H7 (cell line): ENCODE results near the gene CDC123. TPM values are rescaled to one million over a fixed set of nuclear protein-coding genes. Genes with fewer than 3 reads are reported as not detected.
"Not testable (repeated sequence)": the region's sequence is repeated elsewhere in the genome, so short reads cannot be mapped to it uniquely, and the experiment has no call there.

Source experiments
- DNase-seq: peaks from one replicate; pipeline ENCODE4 v3.0.0; 2012
- H3K27me3 ChIP-seq: 2 replicates; pipeline ENCODE4 v1.6.0; 2011; ENCODE audit warnings: mild to moderate bottlenecking, low read length; ENCODE audit not compliant: control insufficient read depth, insufficient read depth
- H3K36me3 ChIP-seq: replicated peaks from 2 replicates; pipeline ENCODE4 v1.5.1; 2011; ENCODE audit warnings: low read length; ENCODE audit not compliant: control insufficient read depth, insufficient read depth
- H3K4me3 ChIP-seq: 2 replicates; pipeline ENCODE4 v1.5.1; 2011; ENCODE audit warnings: low read depth, mild to moderate bottlenecking, control low read depth, low read length, moderate library complexity; ENCODE audit not compliant: insufficient read depth
- total RNA-seq: library from RNA; depleted of rRNA; stranded (reverse); fragments of >200 nt; shearing (Covaris generic); gene quantifications from 2 replicates; pipeline ENCODE4 v1.2.3, GENCODE V29; 2014

The CDC123 gene
- total RNA-seq, 1 experiment from 2014 or later, result 231 TPM

DNA sequence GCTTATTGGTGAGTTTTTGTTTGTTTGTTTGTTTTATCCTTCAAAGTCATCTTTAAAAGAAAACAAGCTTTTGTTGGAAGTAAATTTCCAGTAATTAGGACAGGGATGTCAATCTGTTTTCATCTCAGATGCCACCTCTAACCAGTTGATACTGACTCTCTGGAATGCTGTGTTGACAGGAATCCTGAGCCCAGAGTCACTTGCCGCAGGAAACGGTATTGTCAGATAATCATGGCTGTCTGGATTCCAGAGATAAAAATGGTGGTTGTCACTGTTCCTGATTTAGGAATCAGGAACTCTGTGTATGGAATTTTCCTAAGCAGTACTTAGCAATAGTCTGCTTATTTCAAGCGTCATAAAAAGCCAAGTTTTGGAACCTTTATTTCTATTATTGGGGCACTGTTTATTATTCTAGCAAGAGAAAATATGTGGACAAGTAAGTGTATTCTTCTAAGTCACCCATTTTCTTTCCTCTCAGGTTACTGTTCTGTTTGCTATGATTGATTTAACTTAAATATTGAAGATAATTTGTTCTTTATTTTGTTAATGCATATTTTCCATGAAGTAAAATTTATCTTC lies 39.2 kb downstream of the CDC123 start:
- peaks cover 7% of the 10 kb centered on the region for H3K36me3 ChIP-seq

DNA sequence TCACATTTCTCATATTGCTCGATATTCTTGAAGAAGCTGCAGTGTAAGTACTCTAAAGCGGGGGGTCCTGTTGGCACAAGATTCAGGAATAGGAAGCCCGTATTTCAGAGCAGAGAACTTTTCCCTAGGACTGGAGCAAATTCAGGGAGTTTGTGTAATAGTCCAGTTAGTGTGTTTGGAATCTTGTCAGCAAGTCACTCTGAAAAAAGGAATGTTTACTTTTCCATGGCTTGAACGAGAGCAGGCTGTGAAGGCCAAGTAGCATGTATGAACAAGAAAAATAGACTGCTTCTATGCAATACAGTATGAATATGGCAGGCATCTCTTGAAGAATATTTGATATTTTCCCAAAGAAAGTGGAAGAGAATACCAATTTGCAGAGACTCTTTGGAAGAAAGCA lies 39.8 kb downstream of the CDC123 start:
- no peaks in the 10 kb centered on the region for H3K27me3 ChIP-seq
- H3K36me3 ChIP-seq, result peaks cover 7% of the 10 kb centered on the region
- H3K4me3 ChIP-seq, result no peak overlapping the region
- DNase-seq, result no peak

More for the DNA sequence above, 39.2 kb downstream of the CDC123 start:
- Histone ChIP-seq H3K4me3 (no peak overlapping the region), H3K27me3 (no peaks in the 10 kb centered on the region)
- no peak for DNase-seq

DNA sequence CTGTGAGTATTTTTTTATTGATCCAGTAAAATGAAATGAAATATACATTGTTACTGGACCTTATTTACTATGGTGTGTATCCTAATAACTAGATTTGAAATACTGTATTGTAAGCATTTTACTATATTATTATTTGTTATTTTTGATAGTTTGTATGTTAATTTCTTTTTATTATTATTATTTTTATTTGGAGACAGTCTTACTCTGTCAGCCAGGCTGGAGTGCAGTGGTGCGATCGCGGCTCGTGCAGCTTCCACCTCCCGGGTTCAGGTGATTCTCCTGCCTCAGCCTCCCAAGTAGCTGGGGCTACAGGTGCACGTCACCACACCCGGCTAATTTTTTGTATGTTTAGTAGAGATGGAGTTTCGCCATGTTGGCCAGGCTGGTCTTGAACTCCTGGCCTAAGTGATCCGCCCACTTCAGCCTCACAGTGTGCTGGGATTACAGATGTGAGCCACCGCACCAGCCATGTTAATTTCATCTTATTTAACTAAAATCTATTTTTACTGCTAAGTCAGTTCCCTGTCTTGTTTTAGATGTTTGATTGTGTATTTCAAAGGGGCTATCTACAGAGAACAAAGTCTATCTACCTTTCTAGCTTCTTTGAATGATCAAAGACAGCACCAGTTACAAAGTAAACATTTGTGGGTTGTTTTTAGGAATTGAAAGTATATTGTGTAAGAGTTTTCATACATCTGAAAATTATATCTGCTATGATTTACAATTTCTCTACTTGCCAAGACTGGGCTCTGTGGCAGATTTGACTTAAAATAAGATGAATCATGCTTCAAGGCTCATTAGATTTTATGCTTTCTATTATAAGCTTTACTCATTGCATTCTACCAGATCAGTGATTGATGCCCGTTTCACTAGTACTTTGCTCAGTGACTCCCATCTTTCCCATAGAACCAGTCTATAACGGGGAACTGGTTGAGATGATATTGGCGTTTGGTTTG lies 41.6 kb downstream of the CDC123 start:
- H3K36me3 ChIP-seq, result peaks cover 7% of the 10 kb centered on the region
- DNase-seq, result no peak
- H3K27me3 ChIP-seq, result no peaks in the 10 kb centered on the region
- no peak overlapping the region for H3K4me3 ChIP-seq

DNA sequence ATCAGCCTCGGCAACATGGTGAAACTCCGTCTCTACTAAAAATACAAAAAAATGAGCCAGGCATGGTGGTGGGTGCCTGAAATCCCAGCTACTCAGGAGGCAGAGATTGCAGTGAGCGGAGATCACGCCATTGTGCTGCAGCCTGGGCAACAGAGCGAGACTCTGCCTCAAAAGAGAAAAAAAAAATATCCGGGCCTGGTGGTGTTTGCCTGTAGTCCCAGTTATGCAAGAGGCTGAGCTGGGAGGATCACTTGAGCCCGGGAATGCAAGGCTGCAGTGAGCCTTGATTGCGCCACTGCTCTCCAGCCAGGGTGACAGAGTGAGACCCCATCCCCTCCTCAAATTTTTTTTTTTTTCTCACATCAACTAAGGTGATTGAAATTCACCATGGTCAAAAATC lies 42.8 kb downstream of the CDC123 start:
- no peak for DNase-seq
- Histone ChIP-seq H3K4me3 (no peak overlapping the region), H3K36me3 (peaks cover 7% of the 10 kb centered on the region), H3K27me3 (no peaks in the 10 kb centered on the region)

DNA sequence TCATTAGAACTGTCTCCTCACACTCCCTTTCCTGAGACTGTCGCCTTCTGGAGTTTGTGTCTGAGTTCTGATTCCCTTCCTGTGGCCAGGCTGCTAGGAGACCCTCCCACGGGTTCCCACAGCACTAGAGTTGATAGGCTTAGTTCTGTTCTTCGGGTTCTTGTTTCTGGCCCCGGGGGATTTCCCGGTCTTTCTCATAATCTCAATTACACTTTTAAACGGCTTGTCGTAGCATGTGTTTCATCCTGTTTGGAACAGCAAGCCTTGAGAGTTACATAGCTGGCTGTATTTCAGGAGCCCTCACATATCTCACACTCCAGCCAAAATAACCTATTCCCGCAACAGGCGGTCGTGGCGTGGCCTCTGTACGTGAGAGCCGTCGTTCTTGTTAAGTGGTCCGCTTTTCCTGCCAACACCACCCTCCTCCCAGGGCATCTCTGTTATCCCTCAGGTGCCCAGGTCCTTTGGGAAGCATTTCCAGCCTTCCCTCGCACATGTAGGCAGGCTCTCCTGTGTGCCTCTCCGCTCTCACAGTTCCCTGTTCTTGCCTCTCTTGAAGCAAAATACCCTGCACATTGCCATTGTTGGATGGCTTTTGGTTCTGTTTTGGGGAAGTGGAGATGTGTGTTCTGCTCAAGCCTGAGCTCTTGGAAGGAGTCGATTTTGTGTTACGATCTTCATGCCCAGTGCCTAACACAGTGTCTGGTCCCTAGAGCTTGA lies 46.0 kb downstream of the CDC123 start:
- no peak for DNase-seq

DNA sequence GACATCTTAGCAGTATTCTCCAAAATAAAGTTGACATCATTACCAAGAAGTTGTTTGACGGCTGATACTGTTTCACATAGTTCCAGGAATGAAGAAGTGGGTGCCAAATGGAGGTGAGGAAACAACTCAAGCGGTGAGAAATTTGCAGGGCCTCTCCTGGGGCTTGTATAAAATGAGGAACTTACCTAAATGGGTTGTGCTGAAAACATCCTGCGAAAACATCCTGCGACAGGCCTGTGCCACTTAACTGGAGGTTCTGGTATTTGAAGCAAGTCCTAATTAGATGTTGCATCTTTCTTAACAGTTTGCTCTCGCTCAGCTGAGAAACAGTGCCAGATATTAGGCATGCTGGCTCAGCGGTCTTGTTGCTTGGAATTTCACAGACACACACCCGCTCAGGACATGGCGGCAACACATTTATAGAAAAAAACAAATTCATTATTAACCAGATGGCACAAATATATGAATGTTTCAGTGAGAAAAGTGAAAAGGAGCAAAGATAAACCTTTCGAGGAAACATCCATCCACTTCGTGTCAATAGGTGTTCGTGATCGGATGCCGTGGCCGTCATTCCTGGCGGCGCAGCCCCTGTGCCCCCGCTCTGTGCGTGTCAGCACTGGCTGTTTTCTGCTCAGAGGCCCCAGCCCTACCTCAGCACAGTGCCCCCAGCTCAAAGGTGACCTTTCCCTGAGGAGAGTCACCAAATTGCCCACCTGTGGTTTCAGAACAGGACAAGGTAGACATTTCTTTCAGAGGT lies 48.1 kb downstream of the CDC123 start:
- no peak overlapping the region for H3K4me3 ChIP-seq
- no peak for DNase-seq
- peaks cover 12% of the 10 kb centered on the region for H3K36me3 ChIP-seq
- H3K27me3 ChIP-seq, result no peaks in the 10 kb centered on the region

More for the DNA sequence above, 46.0 kb downstream of the CDC123 start:
- Histone ChIP-seq H3K36me3 (peaks cover 10% of the 10 kb centered on the region), H3K27me3 (no peaks in the 10 kb centered on the region), H3K4me3 (no peak overlapping the region)

DNA sequence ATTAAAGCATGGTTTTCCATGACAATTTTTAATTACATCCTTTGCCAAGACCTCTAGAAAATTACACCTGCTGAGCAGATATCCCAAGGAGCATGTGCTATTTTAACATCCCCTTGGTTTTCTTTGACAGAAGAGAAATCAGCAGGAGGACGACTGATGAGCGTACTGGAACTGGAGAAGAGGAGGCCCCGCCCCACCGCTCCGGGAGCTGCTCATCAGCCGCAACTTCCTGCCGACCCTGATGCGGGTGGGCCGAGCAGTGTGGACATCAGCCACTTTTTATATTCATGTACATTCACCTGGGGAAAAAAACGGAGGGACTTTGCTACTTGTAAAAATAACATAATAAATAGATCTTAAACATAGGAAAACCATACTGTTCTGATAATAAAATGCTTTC lies 54.2 kb downstream of the CDC123 start:
- no peaks in the 10 kb centered on the region for H3K27me3 ChIP-seq
- no peak overlapping the region for H3K4me3 ChIP-seq
- DNase-seq, result no peak
- H3K36me3 ChIP-seq, result peaks cover 10% of the 10 kb centered on the region

DNA sequence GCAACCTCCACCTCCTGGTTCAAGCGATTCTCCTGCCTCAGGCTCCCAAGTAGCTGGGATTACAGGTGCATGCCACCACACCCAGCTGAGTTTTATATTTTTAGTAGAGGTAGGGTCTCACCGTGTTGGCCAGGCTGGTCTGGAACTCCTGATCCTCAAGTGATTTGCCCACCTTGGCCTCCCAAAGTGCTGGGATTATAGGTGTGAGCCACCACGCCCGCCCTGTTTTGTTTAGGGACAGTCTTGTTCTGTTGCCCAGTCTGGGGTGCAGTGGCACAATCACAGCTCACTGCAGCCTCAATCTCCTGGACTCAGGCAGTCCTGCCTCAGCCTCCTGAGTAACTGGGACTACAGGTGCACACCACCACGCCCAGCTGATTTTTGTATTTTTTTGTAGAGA lies 54.7 kb downstream of the CDC123 start:
- H3K4me3 ChIP-seq, H3K36me3 ChIP-seq, DNase-seq, H3K27me3 ChIP-seq: not testable (repeated sequence)

DNA sequence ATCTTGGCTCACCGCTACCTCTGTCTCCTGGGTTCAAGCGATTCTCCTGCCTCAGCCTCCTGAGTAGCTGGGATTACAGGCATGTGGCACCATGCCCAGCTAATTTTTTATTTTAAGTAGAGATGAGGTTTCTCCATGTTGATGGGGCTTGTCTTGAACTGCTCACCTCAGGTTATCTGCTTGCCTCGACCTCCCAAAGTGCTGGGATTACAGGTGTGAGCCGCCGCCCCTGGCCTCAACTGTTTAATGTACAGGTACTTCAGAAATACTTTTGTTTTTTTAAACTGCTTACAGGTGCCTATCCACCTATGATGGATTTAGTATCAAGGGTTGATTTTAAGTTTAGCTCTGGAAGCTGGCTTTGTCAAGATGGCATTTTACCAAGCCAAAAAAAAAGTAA lies 55.6 kb downstream of the CDC123 start:
- DNase-seq, result no peak
- Histone ChIP-seq H3K4me3 (no peak overlapping the region), H3K27me3 (no peaks in the 10 kb centered on the region), H3K36me3 (peaks cover 4% of the 10 kb centered on the region)

DNA sequence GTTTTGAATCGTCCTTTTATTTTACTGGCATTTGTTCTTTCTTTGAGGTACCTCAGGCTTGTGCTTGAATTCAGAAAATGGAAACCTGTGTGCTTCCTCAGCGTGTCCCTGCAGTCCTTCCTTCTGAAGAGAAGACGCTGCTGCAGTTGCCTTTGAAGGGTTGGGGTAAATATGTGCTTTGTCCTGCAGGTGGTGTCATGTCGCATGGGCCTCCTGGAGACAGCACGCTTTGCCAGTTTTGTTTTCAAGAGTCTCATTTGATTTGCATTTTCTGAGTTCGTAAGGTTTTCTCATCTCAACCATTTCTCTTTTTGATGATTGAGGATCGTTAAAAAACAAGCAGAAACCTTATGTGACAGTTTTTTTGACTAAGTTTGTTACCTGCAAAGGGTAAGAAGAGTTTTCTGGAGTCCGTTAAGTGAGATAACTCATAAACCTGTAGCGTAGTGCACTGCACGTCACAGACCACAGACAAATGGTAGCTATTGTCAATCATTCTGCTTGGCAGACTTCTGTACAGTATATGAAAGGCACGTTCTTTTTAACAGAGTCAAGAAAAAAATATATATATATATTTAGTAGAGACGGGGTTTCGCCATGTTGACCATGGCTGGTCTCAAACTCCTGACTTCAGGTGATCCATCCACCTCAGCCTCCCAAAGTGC lies 57.0 kb downstream of the CDC123 start:
- peak; percentile 69 for DNase-seq
- Histone ChIP-seq H3K36me3 (no peaks in the 10 kb centered on the region), H3K27me3 (no peaks in the 10 kb centered on the region), H3K4me3 (no peak overlapping the region)

DNA sequence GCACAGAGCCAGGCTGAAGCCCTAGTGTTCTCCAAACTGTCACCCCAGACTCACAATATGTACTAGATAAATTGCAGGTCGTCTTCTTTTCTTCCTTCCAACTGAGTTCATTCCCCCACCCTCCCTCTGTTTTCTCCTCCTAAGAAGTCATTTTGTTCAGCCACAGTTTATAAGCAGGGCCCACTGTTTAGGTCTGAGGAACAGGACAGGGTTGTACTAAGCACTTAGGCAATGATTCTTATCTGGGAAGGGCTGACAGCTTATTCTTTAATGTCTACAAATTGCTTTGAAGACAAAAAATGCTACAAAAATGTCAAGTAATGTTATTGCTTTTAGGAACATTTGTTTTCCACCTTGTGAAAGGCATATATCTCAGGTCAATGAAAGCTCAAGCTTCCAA lies 59.1 kb downstream of the CDC123 start:
- DNase-seq, result no peak
- H3K27me3 ChIP-seq, result no peaks in the 10 kb centered on the region
- H3K36me3 ChIP-seq, result no peaks in the 10 kb centered on the region
- H3K4me3 ChIP-seq, result no peak overlapping the region

DNA sequence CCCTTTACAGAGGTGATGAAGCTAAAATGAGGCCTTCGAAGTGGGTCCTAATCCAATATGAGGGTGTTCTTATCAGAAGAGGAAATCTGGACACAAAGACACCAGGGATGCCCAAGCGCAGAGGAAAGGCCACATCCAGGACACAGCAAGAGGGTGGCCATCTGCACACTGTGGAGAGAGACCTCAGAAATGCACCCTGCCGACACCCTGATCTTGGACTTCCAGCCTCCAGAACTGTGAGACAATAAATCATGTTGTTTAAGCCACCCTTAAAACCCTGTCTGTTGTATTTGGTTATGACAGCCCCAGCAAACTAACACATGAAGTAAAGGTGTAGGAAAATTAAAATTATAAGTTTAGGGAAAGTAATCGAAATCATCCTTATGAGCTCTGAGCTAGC lies 64.0 kb downstream of the CDC123 start:
- no peak for DNase-seq
- no peaks in the 10 kb centered on the region for H3K27me3 ChIP-seq
- H3K4me3 ChIP-seq, result no peak overlapping the region
- no peaks in the 10 kb centered on the region for H3K36me3 ChIP-seq

DNA sequence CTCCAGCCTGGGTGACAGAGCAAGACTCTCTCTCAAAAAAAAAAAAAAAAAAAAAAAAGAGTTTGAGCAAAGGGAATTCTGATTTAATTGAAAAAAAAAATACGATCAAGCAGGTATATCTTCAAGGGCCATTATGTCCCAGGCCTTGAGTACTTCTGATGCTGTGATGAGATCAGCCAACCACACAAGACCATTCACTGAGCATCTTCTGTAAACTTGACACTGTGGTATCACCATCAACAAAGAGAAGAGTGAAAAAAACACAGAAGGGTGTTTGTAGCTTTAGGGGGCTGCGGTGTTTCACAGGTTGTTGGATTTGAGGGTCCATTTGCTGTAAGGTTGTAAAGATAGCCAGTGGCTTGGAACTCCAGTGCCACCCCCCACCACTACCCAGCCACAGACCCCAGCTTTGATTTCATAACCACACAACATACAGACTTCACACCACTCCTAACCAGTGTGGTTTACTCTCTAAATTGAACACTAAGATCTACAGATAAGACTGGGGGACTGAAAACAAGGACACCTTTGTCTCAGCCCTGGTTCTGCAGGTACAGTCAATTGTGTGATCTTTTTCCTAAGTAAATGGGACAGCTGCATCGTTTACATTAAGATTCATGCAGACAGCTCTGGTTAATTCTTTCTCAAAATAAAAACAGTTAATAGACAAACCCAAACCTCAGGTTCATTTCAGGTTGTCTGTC lies 66.4 kb downstream of the CDC123 start:
- DNase-seq, result no peak
- H3K27me3 ChIP-seq, result no peaks in the 10 kb centered on the region
- H3K36me3 ChIP-seq, result no peaks in the 10 kb centered on the region
- no peak overlapping the region for H3K4me3 ChIP-seq
